ENCODE data around the gene SNAPC4. TPM values are rescaled to one million over a fixed set of nuclear protein-coding genes. Genes with fewer than 3 reads are reported as not detected.

Gene SNAPC4
- total and polyA plus RNA-seq, 2 of the 8 experiments (the other 6 are each of a cell fraction or from before 2014, with no cell fraction given) = 6.9 to 18.1 TPM

DNA sequence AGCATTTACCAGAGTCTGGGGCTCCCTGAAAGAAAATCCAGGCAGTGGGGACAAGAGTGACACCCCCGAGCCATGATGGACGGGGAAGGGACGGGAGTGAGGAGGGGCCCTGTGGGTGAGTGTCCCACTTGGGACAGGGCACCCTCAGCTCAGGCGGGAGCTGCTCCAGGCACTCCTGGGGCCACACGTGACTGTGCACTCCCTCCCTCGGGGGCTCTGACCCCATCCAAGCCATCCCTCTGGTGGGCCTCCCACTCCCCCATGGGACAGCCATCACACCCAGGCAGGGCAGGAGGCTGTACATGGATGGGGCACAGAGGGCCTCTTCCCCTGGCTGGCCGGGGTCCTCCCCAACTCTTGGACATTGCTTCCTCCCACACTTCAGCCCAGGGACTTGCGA is 23.5 kb downstream of the SNAPC4 start:
- Histone ChIP-seq H3K56ac (replicated peaks; ENCODE audit: insufficient read length, low read depth, low read length) (no peak overlapping the region), H4K20me1 (replicated peaks in 1 of 2; ENCODE audit: control insufficient read depth in 1 of 2, insufficient read depth in 2 of 2, low read length in 2 of 2) (peaks cover 5 to 9% of the 10 kb centered on the region in 2 experiments), H2BK12ac (ENCODE audit: low read depth, low read length) (no peak overlapping the region), H3K79me1 (ENCODE audit: low read depth, low read length) (no peaks in the 10 kb centered on the region), H3K79me2 (ENCODE audit: control insufficient read depth in 1 of 2, insufficient read depth in 2 of 2, low read length in 2 of 2) (no peaks in the 10 kb centered on the region), H3K27me3 (replicated peaks in 1 of 4; ENCODE audit: control insufficient read depth in 3 of 4, extremely low read depth in 1 of 4, insufficient read depth in 3 of 4, low read length in 3 of 4) (no peaks in the 10 kb centered on the region), H3K14ac (ENCODE audit: insufficient read length) (no peak overlapping the region), H4K8ac (ENCODE audit: extremely low read depth, insufficient read depth, low read length) (peak overlapping the region; percentile 62; the same call in 1 of the 2 replicates), H3K27ac (ENCODE audit: low read depth, low read length) (no peak overlapping the region), H2BK5ac (ENCODE audit: low read depth, low read length) (no peak overlapping the region), H3K9me3 (ENCODE audit: insufficient read depth in 2 of 2, low read depth in 1 of 2, low read length in 1 of 2) (no peaks in the 10 kb centered on the region), H2AK5ac (ENCODE audit: low read depth, low read length) (no peak overlapping the region), H3K36me3 (ENCODE audit: control insufficient read depth in 2 of 4, insufficient read depth in 4 of 4, low read length in 3 of 4) (peaks cover 2 to 30% (median 13%) of the 10 kb centered on the region in 4 experiments; a peak in 7 of 8 replicates), H4K91ac (replicated peaks; ENCODE audit: insufficient read length, low read length) (no peak overlapping the region), H3K9ac (replicated peaks in 1 of 4; ENCODE audit: extremely low read depth in 1 of 4, low read depth in 3 of 4, low read length in 3 of 4) (no peak overlapping the region), H3K4me1 (replicated peaks in 1 of 4; ENCODE audit: control insufficient read depth in 3 of 4, insufficient read depth in 4 of 4, low read length in 3 of 4) (no peaks in the 10 kb centered on the region), H3K23me2 (ENCODE audit: low read depth, low read length) (no peaks in the 10 kb centered on the region), H3K4ac (replicated peaks; ENCODE audit: insufficient read length, low read depth, low read length) (no peak overlapping the region), H2BK20ac (ENCODE audit: low read length) (no peak overlapping the region), H3K18ac (ENCODE audit: extremely low read depth, low read length) (no peak overlapping the region), H2BK15ac (ENCODE audit: low read length) (no peak overlapping the region), H2BK120ac (replicated peaks; ENCODE audit: low read depth, low read length) (no peak overlapping the region), H3K4me3 (ENCODE audit: extremely low read depth in 1 of 4, insufficient read depth in 2 of 4, low read depth in 3 of 4, low read length in 4 of 4) (no peak overlapping the region), H2AFZ (ENCODE audit: low read length) (no peak overlapping the region), H3K23ac (ENCODE audit: insufficient read length) (no peak overlapping the region), H3K4me2 (ENCODE audit: insufficient read depth in 1 of 2, low read depth in 2 of 2, low read length in 2 of 2) (no peak overlapping the region), H4K5ac (ENCODE audit: insufficient read length, low read depth, low read length) (no peak overlapping the region)
- no peak for DNase-seq (ENCODE audit: low read depth in 1 of 2, low spot score in 2 of 2)
- POLR2A ChIA-PET (ENCODE audit: partially characterized antibody) = interaction anchor here (1.5 to 7.2 kb wide), 8 partner anchors 10 to 25 kb away, joined by 5 to 43 read pairs (median 14); partner anchors contain the start of genes DNLZ and SNAPC4
- no peak for FAIRE-seq
- CTCF ChIA-PET (ENCODE audit: partially characterized antibody) = interaction anchor here (1.3 to 1.4 kb wide), 2 partner anchors 11 to 31 kb away, joined by 3 to 4 read pairs; no protein-coding TSS in a partner anchor
- WGBS, 2 experiments (ENCODE audit: extremely low coverage in 1 of 2, insufficient coverage in 1 of 2, insufficient read length in 1 of 2, insufficient replicate concordance in 2 of 2, low coverage in 1 of 2, low lambda C conversion rate in 2 of 2, missing lambda C conversion rate in 1 of 2) = 97% methylated on average over 4 of the region's 8 CpGs; no CpG with 5 or more reads in 1 of the 2 experiments
- TF ChIP-seq, protein P1, sequence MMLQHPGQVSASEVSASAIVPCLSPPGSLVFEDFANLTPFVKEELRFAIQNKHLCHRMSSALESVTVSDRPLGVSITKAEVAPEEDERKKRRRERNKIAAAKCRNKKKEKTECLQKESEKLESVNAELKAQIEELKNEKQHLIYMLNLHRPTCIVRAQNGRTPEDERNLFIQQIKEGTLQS (IDR thresholded peaks at IDR 0.05; ENCODE audit: insufficient read depth, low read depth, low read length) = no peak
- TF ChIP-seq POLR2AphosphoS5 (IDR thresholded peaks at IDR 0.05; ENCODE audit: low read depth, low read length) = peak; percentile 58; the same call in 1 of the 2 replicates
- TF ChIP-seq ZNF274 (IDR thresholded peaks at IDR 0.05; ENCODE audit: borderline replicate concordance, extremely low read depth, low read length) = no peak
- no peak for TF ChIP-seq KDM5A (IDR thresholded peaks at IDR 0.05; ENCODE audit: low read length)
